GM18873 (cell line): ENCODE results near the gene VWA5B2.

ENCODE experiments used
- ATAC-seq: cut with Tn5 transposase; IDR thresholded peaks from one replicate; pipeline ENCODE4 v1.9.1; 2021; ENCODE audit warnings: mild to moderate bottlenecking, moderate library complexity, moderate number of reproducible peaks; ENCODE audit not compliant: unreplicated experiment, low FRiP score

Gene VWA5B2

GRCh38 chr3:184229394-184230080 is at the start of gene VWA5B2:
Gene VWA5B2 (plus strand): TSS chr3:184229585. CDS start chr3:184230529, 944 bp downstream.
- no peak for ATAC-seq

- ATAC-seq = no peak
These were observed 49.2 kb upstream of the VWA5B2 start for GRCh38 chr3:184180165-184180564.

GRCh38 chr3:184181596-184181995 is 47.8 kb upstream of the VWA5B2 start:
- ATAC-seq = no peak

- no peak for ATAC-seq
These were observed 45.7 kb upstream of the VWA5B2 start for GRCh38 chr3:184183679-184184078.

- no peak for ATAC-seq
These were observed 44.7 kb upstream of the VWA5B2 start for GRCh38 chr3:184184546-184185230.

GRCh38 chr3:184185461-184186183 is 43.8 kb upstream of the VWA5B2 start:
- ATAC-seq = peak; percentile 86

GRCh38 chr3:184186184-184186901 is 43.0 kb upstream of the VWA5B2 start, which contains the start of gene ABCF3:
Gene ABCF3 (plus strand): TSS chr3:184186199. CDS start chr3:184186208, 9 bp downstream.
- peak; percentile 18 for ATAC-seq

GRCh38 chr3:184186902-184187207 is 42.5 kb upstream of the VWA5B2 start:
- no peak for ATAC-seq

- no peak for ATAC-seq
These were observed 41.3 kb upstream of the VWA5B2 start for GRCh38 chr3:184188080-184188479.

GRCh38 chr3:184189421-184189820 is 40.0 kb upstream of the VWA5B2 start:
- no peak for ATAC-seq

- ATAC-seq = no peak
These were observed 36.5 kb upstream of the VWA5B2 start for GRCh38 chr3:184192889-184193288.

- ATAC-seq = no peak
These were observed 35.3 kb upstream of the VWA5B2 start for GRCh38 chr3:184193991-184194539.

- ATAC-seq = no peak
These were observed 32.8 kb upstream of the VWA5B2 start for GRCh38 chr3:184196536-184196935.

GRCh38 chr3:184198509-184198908 is 30.9 kb upstream of the VWA5B2 start:
- ATAC-seq = no peak

GRCh38 chr3:184200825-184201224 is 28.6 kb upstream of the VWA5B2 start:
- no peak for ATAC-seq

- ATAC-seq = no peak
These were observed 25.9 kb upstream of the VWA5B2 start for GRCh38 chr3:184203526-184203925.

GRCh38 chr3:184209146-184209923 is 20.1 kb upstream of the VWA5B2 start:
- ATAC-seq = no peak

- ATAC-seq = no peak
These were observed 18.1 kb upstream of the VWA5B2 start for GRCh38 chr3:184211297-184211696.

- ATAC-seq = no peak
These were observed 17.7 kb upstream of the VWA5B2 start for GRCh38 chr3:184211718-184212117.

- no peak for ATAC-seq
These were observed 10.6 kb upstream of the VWA5B2 start for GRCh38 chr3:184218814-184219213.
